SK-N-SH treated with all-trans-retinoic acid at 6 μM for 48 hours (cell line): ENCODE measurements around the gene FRS2.

Experiments
- ATAC-seq: fragments of 200-7000 bp; cut with Tn5 transposase; 3 replicates; pipeline ENCODE4 v1.9.1; 2020; ENCODE audit warnings: mild to moderate bottlenecking, moderate library complexity
- ARNTL ChIP-seq: fragments of 450-650 bp; formaldehyde crosslinking; IDR thresholded peaks from 2 replicates; pipeline ENCODE4 v1.5.0; 2020; ENCODE audit warnings: low read depth, mild to moderate bottlenecking, moderate library complexity, borderline replicate concordance
- BACH2 ChIP-seq: fragments of 250-450 bp; sonication (Bioruptor Pico); IDR thresholded peaks from 2 replicates; pipeline ENCODE4 v1.9.0; 2021; ENCODE audit warnings: mild to moderate bottlenecking, borderline replicate concordance
- CREB5 ChIP-seq: fragments of 250-450 bp; sonication (Bioruptor Pico); IDR thresholded peaks from 2 replicates; pipeline ENCODE4 v1.5.1; 2020; ENCODE audit warnings: low read depth, mild to moderate bottlenecking, moderate library complexity
- CSDC2 ChIP-seq: fragments of 250-450 bp; sonication (Bioruptor Pico); IDR thresholded peaks from 2 replicates; pipeline ENCODE4 v1.5.0; 2020; ENCODE audit warnings: mild to moderate bottlenecking, moderate library complexity
- CSRNP3 ChIP-seq: fragments of 250-450 bp; sonication (Bioruptor Pico); IDR thresholded peaks from 2 replicates; pipeline ENCODE4 v1.5.1; 2021; ENCODE audit warnings: mild to moderate bottlenecking, moderate library complexity
- ESRRG ChIP-seq: fragments of 250-450 bp; sonication (Bioruptor Pico); IDR thresholded peaks from 2 replicates; pipeline ENCODE4 v1.6.1; 2021; ENCODE audit warnings: mild to moderate bottlenecking
- ISL1 ChIP-seq: fragments of 250-450 bp; sonication (Bioruptor Pico); IDR thresholded peaks from 2 replicates; pipeline ENCODE4 v2.1.2; 2022; ENCODE audit warnings: mild to moderate bottlenecking, moderate library complexity
- OSR1 ChIP-seq: fragments of 250-450 bp; sonication (Bioruptor Pico); IDR thresholded peaks from 2 replicates; pipeline ENCODE4 v1.8.0; 2022; ENCODE audit warnings: moderate library complexity, mild to moderate bottlenecking, inconsistent platforms
- PPARA ChIP-seq: fragments of 250-450 bp; sonication (Bioruptor Pico); IDR thresholded peaks from 2 replicates; pipeline ENCODE4 v1.5.0; 2020; ENCODE audit warnings: mild to moderate bottlenecking, borderline replicate concordance
- RARB ChIP-seq: fragments of 250-450 bp; sonication (Bioruptor Pico); IDR thresholded peaks from 2 replicates; pipeline ENCODE4 v1.8.0; 2021; ENCODE audit warnings: mild to moderate bottlenecking, moderate library complexity
- TCF4 ChIP-seq: fragments of 250-450 bp; sonication (Bioruptor Pico); IDR thresholded peaks from 2 replicates; pipeline ENCODE4 v1.8.0; 2021; ENCODE audit warnings: mild to moderate bottlenecking, moderate library complexity, borderline replicate concordance
- TOX ChIP-seq: fragments of 250-450 bp; sonication (Bioruptor Pico); IDR thresholded peaks from 2 replicates; pipeline ENCODE4 v1.8.0; 2021; ENCODE audit warnings: mild to moderate bottlenecking, moderate library complexity, borderline replicate concordance
- TSHZ2 ChIP-seq: fragments of 250-450 bp; sonication (Bioruptor Pico); IDR thresholded peaks from 2 replicates; pipeline ENCODE4 v1.5.0; 2020; ENCODE audit warnings: mild to moderate bottlenecking, moderate library complexity
- ZFP3 ChIP-seq: fragments of 250-450 bp; sonication (Bioruptor Pico); IDR thresholded peaks from 2 replicates; pipeline ENCODE4 v1.5.0; 2020; ENCODE audit warnings: mild to moderate bottlenecking, moderate library complexity
- ZFP30 ChIP-seq: fragments of 450-650 bp; formaldehyde crosslinking; IDR thresholded peaks from 2 replicates; pipeline ENCODE4 v1.5.0; 2022; ENCODE audit warnings: mild to moderate bottlenecking, moderate library complexity
- ZNF565 ChIP-seq: fragments of 450-650 bp; formaldehyde crosslinking; conservative IDR thresholded peaks from 2 replicates; pipeline ENCODE4 v1.5.0; 2020; ENCODE audit warnings: low read depth, mild to moderate bottlenecking, moderate library complexity
- ZNF70 ChIP-seq: fragments of 450-650 bp; formaldehyde crosslinking; IDR thresholded peaks from 2 replicates; pipeline ENCODE4 v1.5.0; 2020; ENCODE audit warnings: mild to moderate bottlenecking, moderate library complexity
- TF ChIP-seq, protein P1 (sequence below): fragments of 250-450 bp; sonication (Bioruptor Pico); IDR thresholded peaks from 2 replicates; pipeline ENCODE4 v1.8.0; 2020; ENCODE audit warnings: mild to moderate bottlenecking, moderate library complexity, borderline replicate concordance

FRS2 gene

GRCh38 chr12:69616025-69616424 is 145.8 kb downstream of the FRS2 start (continued):
- TF ChIP-seq TCF4 (CRISPR knock-in tag) (no peak), TOX (CRISPR knock-in tag) (no peak), ESRRG (no peak)

DNA sequence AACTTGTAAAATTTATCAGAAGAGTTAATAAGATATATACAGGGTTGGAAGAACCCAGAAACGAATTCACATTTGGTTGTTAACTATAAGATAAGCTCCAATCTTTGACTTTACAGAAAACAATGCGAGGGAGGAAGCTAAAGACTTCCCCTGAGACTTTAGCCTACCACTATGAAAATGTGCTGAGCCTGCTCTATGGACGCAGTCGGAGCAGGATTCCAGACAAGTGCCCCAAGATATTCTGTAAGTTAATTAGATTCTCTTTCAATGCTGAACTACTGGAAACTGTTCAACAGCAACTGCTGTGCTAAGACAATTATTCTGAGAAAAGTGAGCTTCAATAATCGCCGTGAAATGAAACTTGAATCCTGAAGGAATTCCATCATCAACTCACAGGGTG is 148.9 kb downstream of the FRS2 start:
- TF ChIP-seq TCF4 (CRISPR knock-in tag) (no peak), TSHZ2 (no peak), CSDC2 (CRISPR knock-in tag) (no peak), OSR1 (CRISPR knock-in tag) (no peak)
- ATAC-seq = no peak

DNA sequence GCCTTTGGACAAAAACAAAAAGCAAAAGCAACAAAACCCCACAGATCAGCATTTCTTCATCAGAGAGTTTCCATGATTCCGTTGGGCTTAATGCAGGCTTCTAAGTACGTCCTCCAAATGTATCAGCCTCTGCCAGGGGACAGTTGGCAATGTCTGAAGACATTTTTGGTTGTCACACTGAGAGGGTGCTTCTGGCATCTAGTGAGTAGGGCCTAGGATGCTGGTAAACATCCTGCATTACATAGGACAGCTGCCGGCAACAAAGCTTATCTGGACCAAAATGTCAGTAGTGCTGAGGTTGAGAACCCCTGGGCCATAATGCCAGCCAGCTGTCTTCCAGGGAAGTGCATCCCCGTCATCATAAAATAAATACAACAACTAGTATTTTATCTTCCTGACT is 149.9 kb downstream of the FRS2 start:
- no peak for TF ChIP-seq RARB (CRISPR knock-in tag)
- TF ChIP-seq BACH2 = no peak
- no peak for TF ChIP-seq ZNF565 (CRISPR knock-in tag)
- no peak for TF ChIP-seq ISL1 (CRISPR knock-in tag)
- TF ChIP-seq OSR1 (CRISPR knock-in tag) = no peak
- TF ChIP-seq PPARA (CRISPR knock-in tag) = no peak
- TF ChIP-seq ZFP3 (CRISPR knock-in tag) = no peak
- TF ChIP-seq TOX (CRISPR knock-in tag) = no peak
- TF ChIP-seq ZNF70 (CRISPR knock-in tag) = no peak
- no peak for TF ChIP-seq ZFP30 (CRISPR knock-in tag)
- TF ChIP-seq, protein P1, sequence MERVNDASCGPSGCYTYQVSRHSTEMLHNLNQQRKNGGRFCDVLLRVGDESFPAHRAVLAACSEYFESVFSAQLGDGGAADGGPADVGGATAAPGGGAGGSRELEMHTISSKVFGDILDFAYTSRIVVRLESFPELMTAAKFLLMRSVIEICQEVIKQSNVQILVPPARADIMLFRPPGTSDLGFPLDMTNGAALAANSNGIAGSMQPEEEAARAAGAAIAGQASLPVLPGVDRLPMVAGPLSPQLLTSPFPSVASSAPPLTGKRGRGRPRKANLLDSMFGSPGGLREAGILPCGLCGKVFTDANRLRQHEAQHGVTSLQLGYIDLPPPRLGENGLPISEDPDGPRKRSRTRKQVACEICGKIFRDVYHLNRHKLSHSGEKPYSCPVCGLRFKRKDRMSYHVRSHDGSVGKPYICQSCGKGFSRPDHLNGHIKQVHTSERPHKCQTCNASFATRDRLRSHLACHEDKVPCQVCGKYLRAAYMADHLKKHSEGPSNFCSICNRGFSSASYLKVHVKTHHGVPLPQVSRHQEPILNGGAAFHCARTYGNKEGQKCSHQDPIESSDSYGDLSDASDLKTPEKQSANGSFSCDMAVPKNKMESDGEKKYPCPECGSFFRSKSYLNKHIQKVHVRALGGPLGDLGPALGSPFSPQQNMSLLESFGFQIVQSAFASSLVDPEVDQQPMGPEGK (CRISPR knock-in tag) = no peak
- no peak for TF ChIP-seq CSDC2 (CRISPR knock-in tag)
- TF ChIP-seq ARNTL (CRISPR knock-in tag) = no peak
- no peak for ATAC-seq

DNA sequence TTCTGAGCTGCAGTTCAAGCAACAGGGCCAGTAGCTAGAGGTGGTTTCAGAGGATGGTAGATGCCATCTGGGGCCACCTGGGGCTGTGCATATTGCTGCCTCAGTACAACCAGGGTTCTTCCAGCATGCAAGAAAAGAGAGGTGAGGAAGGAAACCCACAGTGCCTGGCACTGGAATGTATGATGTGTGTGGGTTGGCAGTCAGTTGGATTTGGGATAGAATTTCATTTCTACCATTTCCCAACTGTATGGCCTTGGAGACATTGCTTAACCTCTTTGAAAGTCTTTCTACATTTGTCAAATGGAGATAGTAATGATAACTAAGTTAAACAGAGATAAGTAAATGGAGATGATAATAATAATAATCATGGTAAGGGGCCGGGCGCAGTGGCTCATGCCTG is 150.7 kb downstream of the FRS2 start:
- TF ChIP-seq CREB5 (CRISPR knock-in tag) (no peak), CSRNP3 (CRISPR knock-in tag) (no peak), TSHZ2 (no peak)
- TF ChIP-seq, all 23 proteins: peak for 0
- no peak for ATAC-seq
